Measurements from ENCODE around the gene WNT3. TPM values are rescaled to one million over a fixed set of nuclear protein-coding genes. Genes with fewer than 3 reads are reported as not detected.
"Not testable (repeated sequence)": the region's sequence is repeated elsewhere in the genome, so short reads cannot be mapped to it uniquely, and the experiment has no call there.

The WNT3 gene
- polyA plus RNA-seq, 4 donors, result 2.9 to 8.9 (median 6.7) TPM

DNA sequence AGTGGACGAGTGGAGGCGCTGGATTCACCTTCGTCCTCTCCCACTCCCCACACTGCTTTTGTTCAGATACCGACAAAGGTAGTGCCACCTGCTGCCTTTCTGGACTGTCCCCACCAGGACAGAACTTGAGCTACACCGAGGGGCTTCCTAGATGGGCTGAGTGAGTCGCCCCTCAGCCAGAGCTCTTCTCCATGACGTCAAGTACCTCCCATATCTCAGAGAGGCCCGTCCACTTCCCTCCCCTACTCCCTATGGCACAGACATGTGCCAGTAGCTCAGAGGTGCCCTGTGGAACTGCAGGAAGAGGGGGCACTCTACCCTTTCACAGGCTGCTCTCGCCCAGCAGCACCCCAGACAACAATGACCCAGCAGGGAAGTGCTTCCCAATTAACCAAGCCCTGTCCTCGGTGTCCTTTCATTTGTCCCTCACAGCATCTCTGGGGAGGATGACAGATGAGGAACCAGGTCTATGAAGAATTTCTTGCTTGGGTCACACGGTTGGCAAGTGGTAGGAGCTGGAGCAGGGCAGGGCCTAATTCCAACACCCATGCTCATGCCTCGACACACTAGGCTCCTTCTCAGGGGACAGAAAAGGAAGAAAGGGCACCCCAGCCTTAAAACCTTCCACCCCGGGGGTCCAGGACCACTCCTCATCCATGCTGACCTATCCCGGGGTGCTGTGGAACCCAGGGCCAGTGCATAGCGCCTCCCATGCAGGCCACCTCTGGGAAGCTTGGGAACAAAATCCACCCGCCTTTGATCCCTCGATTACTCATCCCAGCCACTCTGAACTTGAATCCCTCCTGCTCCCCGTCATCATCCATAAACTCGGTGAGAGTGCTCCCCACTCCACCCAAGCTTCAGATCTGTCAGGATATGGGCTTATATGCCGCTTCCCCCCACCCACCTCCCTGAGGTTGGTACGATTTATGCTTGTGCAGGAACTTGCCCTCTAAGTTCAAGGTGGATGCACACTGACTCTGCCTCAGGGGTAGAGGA is 51.7 kb downstream of the WNT3 start:
- Histone ChIP-seq H3K27ac (ENCODE audit: low read depth in 1 of 3, low read length in 2 of 3) (no peak overlapping the region), H3K9me3 (ENCODE audit: control insufficient read depth in 2 of 2, insufficient read depth in 1 of 2, low read depth in 1 of 2, low read length in 1 of 2) (no peaks in the 10 kb centered on the region), H3K27me3 (ENCODE audit: control insufficient read depth in 3 of 3, insufficient read depth in 3 of 3, low read length in 3 of 3) (peaks cover 0 to 2% (median 0%) of the 10 kb centered on the region in 3 donors), H3K36me3 (ENCODE audit: control insufficient read depth in 3 of 3, insufficient read depth in 2 of 3, low read depth in 1 of 3, low read length in 3 of 3) (peaks cover 0 to 44% (median 0%) of the 10 kb centered on the region in 3 donors), H3K4me1 (ENCODE audit: control insufficient read depth in 3 of 3, insufficient read depth in 2 of 3, low read depth in 1 of 3, low read length in 2 of 3) (peaks cover 0 to 18% (median 0%) of the 10 kb centered on the region in 3 donors), H3K4me3 (ENCODE audit: low read depth in 1 of 3, low read length in 3 of 3) (no peak overlapping the region)
- 79 to 89% (median 83%) methylated on average over 21 of the region's 21 CpGs for WGBS, 3 donors
- no peak for FAIRE-seq
- peak in 1 of 2 donors; percentile 21 for DNase-seq

DNA sequence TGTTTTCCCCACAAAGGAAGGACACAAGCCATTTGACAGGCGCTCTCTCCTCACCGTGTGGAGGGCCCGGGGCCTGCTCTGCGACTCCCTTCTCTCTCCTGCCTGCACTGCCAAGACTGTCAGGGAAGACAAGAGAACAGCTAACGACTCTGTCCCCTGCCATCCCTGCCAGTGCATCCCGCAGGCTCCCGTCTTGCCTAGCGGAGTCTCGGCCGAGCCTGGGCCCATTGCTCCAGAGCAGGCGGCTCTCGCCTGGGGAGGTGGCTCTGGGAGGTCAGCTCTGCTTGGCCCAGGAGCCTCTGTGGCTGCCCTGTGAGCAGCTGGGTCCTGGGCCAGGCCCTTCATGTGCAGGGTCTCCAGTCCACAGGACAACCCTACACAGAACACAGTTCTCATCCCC is 53.0 kb downstream of the WNT3 start:
- Histone ChIP-seq H3K4me1 (ENCODE audit: control insufficient read depth in 3 of 3, insufficient read depth in 2 of 3, low read depth in 1 of 3, low read length in 2 of 3) (peaks cover 0 to 13% (median 0%) of the 10 kb centered on the region in 3 donors), H3K27ac (ENCODE audit: low read depth in 1 of 3, low read length in 2 of 3) (no peak overlapping the region), H3K36me3 (ENCODE audit: control insufficient read depth in 3 of 3, insufficient read depth in 2 of 3, low read depth in 1 of 3, low read length in 3 of 3) (peaks cover 0 to 48% (median 0%) of the 10 kb centered on the region in 3 donors), H3K9me3 (ENCODE audit: control insufficient read depth in 2 of 2, insufficient read depth in 1 of 2, low read depth in 1 of 2, low read length in 1 of 2) (no peaks in the 10 kb centered on the region), H3K4me3 (ENCODE audit: low read depth in 1 of 3, low read length in 3 of 3) (no peak overlapping the region), H3K27me3 (ENCODE audit: control insufficient read depth in 3 of 3, insufficient read depth in 3 of 3, low read length in 3 of 3) (peaks cover 0 to 2% (median 0%) of the 10 kb centered on the region in 3 donors)
- no peak for DNase-seq
- FAIRE-seq, result no peak
- 93 to 96% (median 94%) methylated on average over 12 of the region's 12 CpGs for WGBS, 3 donors

DNA sequence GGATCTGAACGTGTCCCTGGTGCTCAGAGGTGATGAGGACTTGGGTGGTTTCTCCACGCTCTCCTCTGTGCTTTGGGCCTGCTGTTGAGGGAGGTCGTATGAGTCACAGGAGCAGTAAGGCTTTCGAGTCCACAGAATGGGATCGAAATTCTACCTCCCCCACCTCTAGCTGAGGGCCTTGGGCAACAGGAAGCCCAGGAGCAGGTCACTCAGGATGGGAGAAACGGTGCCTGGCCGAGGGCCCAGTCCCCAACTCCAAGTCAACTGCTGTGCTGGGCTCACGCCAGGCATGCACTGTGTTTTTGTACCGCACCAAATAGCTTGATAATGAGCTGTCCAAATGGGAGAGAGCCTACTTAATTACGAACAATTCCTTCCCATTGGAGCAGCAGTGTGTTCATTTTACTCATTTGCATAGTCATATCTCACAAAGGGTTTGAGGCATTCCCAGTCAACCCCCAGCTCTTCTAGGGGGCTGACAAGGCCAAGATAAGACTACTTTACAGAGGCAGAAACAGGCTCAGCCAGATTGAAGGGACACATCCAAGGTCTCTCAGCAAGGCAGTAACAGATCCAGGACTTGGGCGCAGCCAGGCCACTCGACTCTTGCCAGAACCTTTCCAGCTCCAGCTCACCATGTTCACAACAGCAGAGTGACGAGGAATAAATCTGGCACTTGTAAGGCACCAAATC is 53.6 kb downstream of the WNT3 start:
- no peak overlapping the region for H3K4me3 ChIP-seq (ENCODE audit: low read depth in 1 of 3, low read length in 3 of 3)
- WGBS, 3 donors, result 69 to 78% (median 76%) methylated on average over 13 of the region's 13 CpGs
- no peak overlapping the region for H3K27ac ChIP-seq (ENCODE audit: low read depth in 1 of 3, low read length in 2 of 3)
- DNase-seq, result no peak
- no peak for FAIRE-seq
- H3K4me1 ChIP-seq (ENCODE audit: control insufficient read depth in 3 of 3, insufficient read depth in 2 of 3, low read depth in 1 of 3, low read length in 2 of 3), result peaks cover 0 to 7% (median 0%) of the 10 kb centered on the region in 3 donors
- no peaks in the 10 kb centered on the region for H3K9me3 ChIP-seq (ENCODE audit: control insufficient read depth in 2 of 2, insufficient read depth in 1 of 2, low read depth in 1 of 2, low read length in 1 of 2)
- peaks cover 0 to 51% (median 0%) of the 10 kb centered on the region in 3 donors for H3K36me3 ChIP-seq (ENCODE audit: control insufficient read depth in 3 of 3, insufficient read depth in 2 of 3, low read depth in 1 of 3, low read length in 3 of 3)
- no peaks in the 10 kb centered on the region for H3K27me3 ChIP-seq (ENCODE audit: control insufficient read depth in 3 of 3, insufficient read depth in 3 of 3, low read length in 3 of 3)

DNA sequence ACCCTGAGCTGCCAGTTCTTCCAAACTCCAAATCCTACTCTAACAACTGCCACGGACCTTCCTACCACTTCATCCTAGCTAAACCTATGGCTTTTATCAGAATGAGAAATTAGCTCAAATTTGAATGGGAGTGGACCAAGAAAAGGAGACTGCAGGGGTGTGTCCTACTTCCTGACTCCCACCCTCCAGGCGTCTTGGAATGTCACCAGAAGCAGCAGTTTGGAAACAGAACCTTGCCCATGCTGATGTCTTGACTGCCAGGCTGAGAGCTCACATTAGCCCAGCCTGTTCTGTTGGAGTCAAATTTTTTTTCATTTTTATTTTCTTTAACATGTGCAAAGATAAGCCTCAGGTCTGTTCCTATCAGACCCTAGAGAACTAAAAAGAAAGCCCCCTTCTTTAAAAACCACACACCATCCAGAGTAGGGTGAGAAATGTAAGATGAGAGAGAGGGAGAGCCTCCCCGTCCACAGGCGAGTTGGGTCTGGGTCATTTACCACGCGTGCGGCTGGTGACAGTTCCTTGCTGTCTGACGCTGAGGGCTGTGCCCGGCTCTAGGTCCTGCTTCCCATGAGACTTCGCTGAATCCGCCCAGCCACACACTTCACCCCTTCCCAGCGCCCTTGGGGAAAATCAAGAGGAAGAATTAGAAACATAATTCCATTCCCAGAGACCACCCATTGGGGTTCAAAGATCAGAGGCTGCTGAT is 54.3 kb downstream of the WNT3 start:
- WGBS, 3 donors, result 87 to 92% (median 92%) methylated on average over 12 of the region's 12 CpGs

DNA sequence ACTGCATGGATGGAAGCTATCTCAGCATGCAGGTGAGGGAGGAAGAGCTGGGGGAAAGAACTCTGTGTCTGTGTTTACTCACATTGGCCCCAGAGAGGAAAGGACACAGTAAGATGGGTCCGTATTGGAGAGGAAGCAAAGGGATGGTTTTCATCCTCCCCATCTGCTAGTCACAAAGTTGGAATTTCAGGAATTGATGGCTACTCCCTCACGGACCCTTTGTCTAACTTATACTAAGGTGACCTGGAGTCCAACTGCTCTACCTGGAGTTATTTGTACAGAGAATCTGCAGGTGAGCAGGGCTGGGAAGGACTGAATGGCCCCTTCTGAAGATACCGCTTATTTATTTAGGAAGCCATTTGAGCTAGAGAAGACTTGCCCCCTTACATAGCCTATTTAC is 55.1 kb downstream of the WNT3 start:
- 86 to 93% (median 92%) methylated on average over 3 of the region's 3 CpGs for WGBS, 3 donors
- FAIRE-seq (no peak), DNase-seq (no peak)
- H3K4me3 ChIP-seq (ENCODE audit: low read depth in 1 of 3, low read length in 3 of 3), result no peak overlapping the region
- H3K36me3 ChIP-seq (ENCODE audit: control insufficient read depth in 3 of 3, insufficient read depth in 2 of 3, low read depth in 1 of 3, low read length in 3 of 3), result peaks cover 3 to 52% (median 3%) of the 10 kb centered on the region in 3 donors
- H3K9me3 ChIP-seq (ENCODE audit: control insufficient read depth in 2 of 2, insufficient read depth in 1 of 2, low read depth in 1 of 2, low read length in 1 of 2), result no peaks in the 10 kb centered on the region
- H3K4me1 ChIP-seq (ENCODE audit: control insufficient read depth in 3 of 3, insufficient read depth in 2 of 3, low read depth in 1 of 3, low read length in 2 of 3), result no peaks in the 10 kb centered on the region
- H3K27me3 ChIP-seq (ENCODE audit: control insufficient read depth in 3 of 3, insufficient read depth in 3 of 3, low read length in 3 of 3), result no peaks in the 10 kb centered on the region
- no peak overlapping the region for H3K27ac ChIP-seq (ENCODE audit: low read depth in 1 of 3, low read length in 2 of 3)

More for the DNA sequence above, 54.3 kb downstream of the WNT3 start:
- Histone ChIP-seq H3K27me3 (ENCODE audit: control insufficient read depth in 3 of 3, insufficient read depth in 3 of 3, low read length in 3 of 3) (no peaks in the 10 kb centered on the region), H3K36me3 (ENCODE audit: control insufficient read depth in 3 of 3, insufficient read depth in 2 of 3, low read depth in 1 of 3, low read length in 3 of 3) (peaks cover 3 to 54% (median 3%) of the 10 kb centered on the region in 3 donors), H3K4me1 (ENCODE audit: control insufficient read depth in 3 of 3, insufficient read depth in 2 of 3, low read depth in 1 of 3, low read length in 2 of 3) (no peaks in the 10 kb centered on the region), H3K9me3 (ENCODE audit: control insufficient read depth in 2 of 2, insufficient read depth in 1 of 2, low read depth in 1 of 2, low read length in 1 of 2) (no peaks in the 10 kb centered on the region), H3K4me3 (ENCODE audit: low read depth in 1 of 3, low read length in 3 of 3) (no peak overlapping the region), H3K27ac (ENCODE audit: low read depth in 1 of 3, low read length in 2 of 3) (no peak overlapping the region)
- DNase-seq, result no peak
- FAIRE-seq, result no peak

DNA sequence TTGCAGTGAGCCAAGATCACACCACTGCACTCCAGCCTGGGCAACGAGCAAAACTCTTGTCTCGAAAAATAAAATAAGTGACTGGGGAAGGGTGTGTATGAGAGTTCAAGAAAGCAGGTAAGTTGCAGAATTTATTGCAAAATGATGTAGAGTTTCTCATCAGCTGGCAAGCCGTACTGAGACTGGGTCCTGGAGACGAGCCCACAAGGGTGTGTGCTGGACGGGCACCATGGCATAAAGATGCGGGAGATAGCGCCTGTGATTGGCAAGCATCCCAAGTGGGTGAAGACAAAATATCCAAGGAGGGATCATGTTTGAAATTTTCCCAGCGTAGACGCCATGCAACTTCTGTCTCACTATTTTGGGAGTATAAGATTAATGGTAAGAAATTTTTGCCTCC is 59.4 kb downstream of the WNT3 start:
- Histone ChIP-seq H3K4me1 (ENCODE audit: control insufficient read depth in 3 of 3, insufficient read depth in 2 of 3, low read depth in 1 of 3, low read length in 2 of 3) (no peaks in the 10 kb centered on the region), H3K27me3 (ENCODE audit: control insufficient read depth in 3 of 3, insufficient read depth in 3 of 3, low read length in 3 of 3) (no peaks in the 10 kb centered on the region), H3K9me3 (ENCODE audit: control insufficient read depth in 2 of 2, insufficient read depth in 1 of 2, low read depth in 1 of 2, low read length in 1 of 2) (no peaks in the 10 kb centered on the region), H3K4me3 (ENCODE audit: low read depth in 1 of 3, low read length in 3 of 3) (no peak overlapping the region), H3K36me3 (ENCODE audit: control insufficient read depth in 3 of 3, insufficient read depth in 2 of 3, low read depth in 1 of 3, low read length in 3 of 3) (peaks cover 3 to 35% (median 15%) of the 10 kb centered on the region in 3 donors), H3K27ac (ENCODE audit: low read depth in 1 of 3, low read length in 2 of 3) (no peak overlapping the region)
- no peak for FAIRE-seq
- WGBS, 3 donors, result 83 to 90% (median 89%) methylated on average over 9 of the region's 9 CpGs
- DNase-seq, result no peak

DNA sequence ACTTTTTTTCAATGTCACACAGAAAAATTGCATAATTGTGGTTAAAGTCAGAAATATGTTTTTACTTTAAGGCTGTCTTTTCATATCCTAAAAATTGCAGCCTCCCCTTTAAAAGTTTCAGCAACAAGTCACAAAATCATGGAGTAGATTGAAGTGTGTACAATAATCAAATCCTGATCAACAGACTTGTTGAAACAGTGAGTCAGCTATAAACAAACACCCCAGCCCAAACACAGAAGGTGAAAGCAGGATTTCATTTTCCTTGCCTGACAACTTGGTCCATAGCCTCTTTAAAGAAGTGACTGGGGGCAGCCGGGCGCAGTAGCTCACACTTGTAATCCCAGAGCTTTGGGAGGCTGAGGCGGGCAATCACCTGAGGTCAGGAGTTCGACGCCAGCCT is 59.9 kb downstream of the WNT3 start:
- Histone ChIP-seq H3K9me3 (ENCODE audit: control insufficient read depth in 2 of 2, insufficient read depth in 1 of 2, low read depth in 1 of 2, low read length in 1 of 2) (no peaks in the 10 kb centered on the region), H3K27ac (ENCODE audit: low read depth in 1 of 3, low read length in 2 of 3) (no peak overlapping the region), H3K4me3 (ENCODE audit: low read depth in 1 of 3, low read length in 3 of 3) (no peak overlapping the region), H3K27me3 (ENCODE audit: control insufficient read depth in 3 of 3, insufficient read depth in 3 of 3, low read length in 3 of 3) (no peaks in the 10 kb centered on the region), H3K4me1 (ENCODE audit: control insufficient read depth in 3 of 3, insufficient read depth in 2 of 3, low read depth in 1 of 3, low read length in 2 of 3) (no peaks in the 10 kb centered on the region), H3K36me3 (ENCODE audit: control insufficient read depth in 3 of 3, insufficient read depth in 2 of 3, low read depth in 1 of 3, low read length in 3 of 3) (peaks cover 3 to 31% (median 15%) of the 10 kb centered on the region in 3 donors)
- FAIRE-seq (no peak), DNase-seq (no peak)
- WGBS, 3 donors, result 90 to 98% (median 97%) methylated on average over 5 of the region's 5 CpGs

DNA sequence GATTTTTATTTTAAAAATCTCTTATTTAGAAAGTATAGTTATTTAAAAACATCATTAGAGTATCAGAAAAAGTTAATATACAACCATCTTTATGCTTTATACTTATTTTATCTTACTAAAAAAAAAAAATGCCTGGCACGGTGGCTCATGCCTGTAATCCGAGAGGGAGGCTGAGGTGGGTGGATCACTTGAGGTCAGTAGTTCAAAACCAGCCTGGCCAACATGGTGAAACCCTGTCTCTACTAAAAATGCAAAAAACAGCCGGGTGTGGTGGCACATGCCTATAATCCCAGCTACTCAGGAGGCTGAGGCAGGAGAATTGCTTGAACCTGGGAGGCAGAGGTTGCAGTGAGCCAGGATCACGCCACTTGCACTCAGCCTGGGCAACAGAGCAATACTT is 60.9 kb downstream of the WNT3 start:
- not testable (repeated sequence) for H3K27ac ChIP-seq (ENCODE audit: low read depth in 1 of 3, low read length in 2 of 3); DNase-seq; FAIRE-seq; H3K4me1 ChIP-seq (ENCODE audit: control insufficient read depth in 3 of 3, insufficient read depth in 2 of 3, low read depth in 1 of 3, low read length in 2 of 3); H3K27me3 ChIP-seq (ENCODE audit: control insufficient read depth in 3 of 3, insufficient read depth in 3 of 3, low read length in 3 of 3); H3K9me3 ChIP-seq (ENCODE audit: control insufficient read depth in 2 of 2, insufficient read depth in 1 of 2, low read depth in 1 of 2, low read length in 1 of 2); H3K4me3 ChIP-seq (ENCODE audit: low read depth in 1 of 3, low read length in 3 of 3)
- WGBS, 3 donors, result 50 to 71% (median 68%) methylated on average over 4 of the region's 4 CpGs
- H3K36me3 ChIP-seq (ENCODE audit: control insufficient read depth in 3 of 3, insufficient read depth in 2 of 3, low read depth in 1 of 3, low read length in 3 of 3), result peaks cover 3 to 32% (median 15%) of the 10 kb centered on the region in 3 donors

Data from small intestine (tissue), 7 donors.